Nasal cavity respiratory epithelium epithelial cell of viscerocranial mucosa (primary cell): Measurements from ENCODE around the gene BMP8A. TPM values are rescaled to one million over a fixed set of nuclear protein-coding genes. Genes with fewer than 3 reads are reported as not detected.

Experiments
- total RNA-seq: library from RNA; depleted of rRNA; stranded (reverse); fragments of >200 nt; gene quantifications from 2 replicates; pipeline ENCODE4 v1.2.3, GENCODE V29; 2014

The BMP8A gene, protein sequence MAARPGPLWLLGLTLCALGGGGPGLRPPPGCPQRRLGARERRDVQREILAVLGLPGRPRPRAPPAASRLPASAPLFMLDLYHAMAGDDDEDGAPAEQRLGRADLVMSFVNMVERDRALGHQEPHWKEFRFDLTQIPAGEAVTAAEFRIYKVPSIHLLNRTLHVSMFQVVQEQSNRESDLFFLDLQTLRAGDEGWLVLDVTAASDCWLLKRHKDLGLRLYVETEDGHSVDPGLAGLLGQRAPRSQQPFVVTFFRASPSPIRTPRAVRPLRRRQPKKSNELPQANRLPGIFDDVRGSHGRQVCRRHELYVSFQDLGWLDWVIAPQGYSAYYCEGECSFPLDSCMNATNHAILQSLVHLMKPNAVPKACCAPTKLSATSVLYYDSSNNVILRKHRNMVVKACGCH
- 0.34 TPM in 1 of 2 replicates, not detected in the other for total RNA-seq

DNA sequence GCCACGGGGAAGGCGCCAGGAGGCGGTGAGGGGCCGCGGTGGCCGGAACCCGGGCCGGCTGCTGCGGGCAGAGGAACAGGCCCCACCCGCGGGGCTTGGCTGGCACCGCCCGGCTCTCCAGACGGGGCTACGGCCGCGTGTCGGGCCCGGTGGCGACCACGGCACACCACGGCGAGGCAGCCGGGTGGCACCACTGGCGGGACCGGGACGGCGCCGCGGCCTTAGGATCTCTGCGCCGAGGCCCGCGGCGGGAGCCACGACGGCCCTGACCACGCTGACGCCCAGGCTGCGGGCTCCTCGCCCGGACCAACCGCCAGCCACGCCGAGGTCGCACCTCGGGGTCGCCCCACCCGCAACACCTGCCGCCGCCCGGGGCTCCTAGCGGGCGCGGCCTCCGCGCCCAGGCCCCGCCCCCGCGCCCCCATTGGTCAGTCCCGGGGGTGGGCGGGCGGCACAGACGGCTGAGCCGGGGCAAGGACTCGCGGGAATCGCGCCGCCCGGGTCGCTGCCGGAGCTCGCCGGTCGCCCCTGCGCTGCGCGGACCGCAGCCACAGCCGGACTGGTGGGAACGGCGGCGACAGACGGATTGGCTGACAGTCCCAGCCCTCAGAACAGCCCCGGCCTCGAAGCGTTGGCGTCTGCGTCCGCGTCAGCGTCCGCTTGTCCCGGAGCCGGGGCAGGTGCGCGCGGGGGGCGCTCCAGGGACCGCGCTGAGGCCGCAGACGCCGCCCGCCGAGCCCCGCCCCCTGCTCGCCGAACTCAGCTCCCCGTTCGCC lies at the start of gene BMP8A:
BMP8A (plus strand) TSS at position 491 of the 776 bp plus-strand sequence. CDS start 356 bp downstream, outside the sequence.

Other genes starting within 250 kb of the BMP8A start
- 327 and 434 TPM in 2 replicates for gene PABPC4, start 85.2 kb downstream of the BMP8A start, total RNA-seq
- gene HEYL, start 148.0 kb downstream of the BMP8A start, total RNA-seq, result under 0.01 TPM in 1 of 2 replicates, not detected in the other
- not detected in 2 replicates for gene NT5C1A, start 180.5 kb downstream of the BMP8A start, total RNA-seq
- gene HPCAL4, start 199.8 kb downstream of the BMP8A start, total RNA-seq, result under 0.01 TPM in 2 replicates
- gene PPIE, start 247.2 kb downstream of the BMP8A start, total RNA-seq, result 43.4 and 46.1 TPM in 2 replicates